Measurements from ENCODE around the gene EFHD2.
"Not testable (repeated sequence)": the region's sequence is repeated elsewhere in the genome, so short reads cannot be mapped to it uniquely, and the experiment has no call there.

The EFHD2 gene

DNA sequence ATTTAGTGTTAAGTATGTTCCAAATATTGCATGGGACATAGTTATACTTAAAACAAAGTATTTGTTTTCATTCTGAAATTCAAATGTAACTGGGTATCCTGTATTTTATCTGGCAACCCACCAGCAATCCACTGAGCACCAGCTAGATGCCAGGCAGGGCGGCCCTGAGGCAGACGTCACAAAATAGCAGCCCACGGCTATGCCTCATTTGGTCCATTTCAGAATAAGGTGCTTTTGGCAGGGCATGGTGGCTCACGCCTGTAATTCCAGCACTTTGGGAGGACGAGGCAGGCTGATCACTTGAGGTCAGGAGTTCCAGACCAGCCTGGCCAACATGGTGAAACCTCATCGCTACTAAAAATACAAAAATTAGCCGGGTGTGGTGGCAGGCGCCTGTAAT lies 19.9 kb upstream of the EFHD2 start:
- not testable (repeated sequence) for DNase-seq

DNA sequence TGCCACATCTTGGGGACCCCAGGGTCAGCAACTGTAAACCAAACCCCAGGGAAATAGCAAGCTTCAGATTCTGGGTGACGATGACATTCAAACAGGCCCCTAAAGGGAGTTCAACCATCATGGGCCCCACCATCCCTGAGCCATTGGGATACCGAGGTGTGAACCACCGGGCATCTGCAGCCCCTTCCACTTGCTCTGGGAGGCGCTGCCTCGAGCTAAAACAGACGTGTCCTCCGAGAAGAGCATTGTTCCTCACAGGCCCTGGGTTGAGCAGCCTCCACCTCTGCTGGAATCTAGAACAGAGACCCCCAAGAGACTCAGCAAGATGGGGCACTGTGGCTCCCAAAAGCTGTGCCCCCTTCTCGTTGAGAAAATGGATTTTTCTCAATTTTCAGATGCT lies 19.0 kb upstream of the EFHD2 start:
- no peak for DNase-seq

DNA sequence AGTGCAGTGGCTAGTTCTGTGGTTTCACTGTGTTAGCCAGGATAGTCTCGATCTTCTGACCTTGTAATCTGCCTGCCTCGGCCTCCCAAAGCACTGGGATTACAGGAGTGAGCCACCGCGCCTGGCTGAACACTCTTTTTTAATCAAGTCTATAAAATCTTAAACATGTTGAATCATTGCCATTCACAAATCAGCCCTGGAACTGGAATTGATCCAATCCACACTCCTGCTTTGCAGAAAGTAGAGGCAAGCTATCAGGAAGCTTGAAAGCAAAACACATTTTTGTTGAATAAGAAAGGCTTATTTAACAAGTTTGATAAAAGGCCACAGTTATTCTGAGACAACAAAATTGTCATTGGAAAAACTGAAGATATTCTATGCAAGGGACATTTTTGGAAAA lies 18.3 kb upstream of the EFHD2 start:
- no peak for DNase-seq

DNA sequence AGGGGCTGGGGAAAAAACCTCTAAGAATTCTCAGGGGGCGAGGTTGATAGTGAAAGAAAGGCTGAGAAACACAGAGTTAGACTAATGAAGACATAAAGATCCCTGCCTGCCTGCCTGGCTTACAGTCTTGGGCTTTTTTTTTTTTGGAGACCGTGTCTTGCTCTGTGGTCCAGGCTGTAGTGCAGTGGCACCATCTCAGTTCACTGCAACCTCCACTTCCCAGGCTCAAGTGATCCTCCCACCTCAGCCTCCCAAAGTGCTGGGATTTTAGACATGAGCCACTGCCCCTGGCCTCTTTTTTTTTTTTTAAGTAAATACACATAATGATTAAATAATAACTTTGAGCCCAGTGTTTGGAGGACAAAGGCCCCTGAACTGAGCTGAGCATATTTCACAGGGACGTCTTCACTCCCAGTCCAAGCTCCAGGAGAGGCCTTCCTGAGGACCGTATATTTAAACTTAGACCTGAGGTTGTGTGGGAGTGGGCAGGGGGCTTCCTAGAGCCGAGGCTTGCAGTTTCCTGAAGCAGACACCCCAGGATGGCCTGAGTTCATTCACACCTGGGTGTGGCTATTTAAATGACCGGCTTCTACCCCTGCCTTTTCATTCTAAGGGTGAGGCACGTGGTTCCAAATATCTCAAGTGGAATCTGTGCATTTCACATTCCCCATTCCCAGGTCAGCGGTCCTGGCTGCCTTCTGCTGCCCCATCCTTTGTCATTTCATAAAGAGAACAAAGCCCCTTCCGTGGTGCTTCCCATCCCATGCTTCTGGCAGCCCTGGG lies 16.0 kb upstream of the EFHD2 start:
- no peak for DNase-seq

DNA sequence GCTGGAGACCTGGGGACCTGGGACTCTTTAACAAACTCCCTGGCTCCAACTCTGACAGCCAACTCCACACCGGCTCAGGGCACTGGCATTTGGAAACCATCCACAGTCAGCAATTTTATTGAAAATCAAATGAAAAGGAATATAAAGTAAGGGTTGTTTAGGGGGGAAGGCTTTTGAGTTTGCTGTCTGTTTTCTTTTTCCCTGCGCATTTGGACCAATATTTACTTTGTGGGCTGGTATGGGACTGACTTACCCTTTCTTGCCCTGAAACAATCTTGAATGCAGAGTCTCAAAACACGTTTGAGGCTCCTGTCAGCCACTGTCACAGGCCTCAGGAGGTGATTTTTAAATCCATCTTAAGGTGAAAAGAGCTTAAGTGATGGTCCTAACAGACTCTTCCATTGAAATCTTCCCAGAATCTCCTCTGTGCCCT lies 15.4 kb upstream of the EFHD2 start:
- DNase-seq = no peak

DNA sequence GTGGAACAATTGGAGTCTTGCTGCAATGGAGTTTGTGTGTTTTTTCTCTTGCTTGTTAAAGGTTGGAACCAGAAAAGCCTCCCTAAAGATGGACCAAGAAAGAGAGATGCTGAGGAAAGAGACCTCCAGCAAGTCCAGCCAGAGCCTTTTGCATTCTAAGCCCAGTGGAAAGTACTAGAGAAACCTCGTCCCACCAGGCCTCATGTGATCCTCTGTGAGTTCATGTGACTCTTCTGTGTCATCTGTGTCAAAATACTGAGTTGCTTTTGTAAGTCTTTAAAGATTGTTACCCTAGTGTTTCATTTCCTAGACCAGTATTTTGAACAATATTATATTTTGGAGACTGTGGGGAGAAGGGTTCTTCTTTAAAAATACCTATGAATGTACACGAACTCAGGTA lies 12.5 kb upstream of the EFHD2 start:
- no peak for DNase-seq

GRCh38 chr1:15399710-15400109 lies 10.0 kb upstream of the EFHD2 start:
- DNase-seq = no peak

GRCh38 chr1:15400627-15401026 lies 9.1 kb upstream of the EFHD2 start:
- no peak for DNase-seq

- DNase-seq = no peak
Observed at GRCh38 chr1:15401391-15402055, 8.2 kb upstream of the EFHD2 start.

- DNase-seq = no peak
Observed at GRCh38 chr1:15402809-15403450, 6.8 kb upstream of the EFHD2 start.

GRCh38 chr1:15403962-15404580 lies 5.6 kb upstream of the EFHD2 start:
- DNase-seq = no peak

GRCh38 chr1:15405106-15405850 lies 4.4 kb upstream of the EFHD2 start:
- no peak for DNase-seq

DNA sequence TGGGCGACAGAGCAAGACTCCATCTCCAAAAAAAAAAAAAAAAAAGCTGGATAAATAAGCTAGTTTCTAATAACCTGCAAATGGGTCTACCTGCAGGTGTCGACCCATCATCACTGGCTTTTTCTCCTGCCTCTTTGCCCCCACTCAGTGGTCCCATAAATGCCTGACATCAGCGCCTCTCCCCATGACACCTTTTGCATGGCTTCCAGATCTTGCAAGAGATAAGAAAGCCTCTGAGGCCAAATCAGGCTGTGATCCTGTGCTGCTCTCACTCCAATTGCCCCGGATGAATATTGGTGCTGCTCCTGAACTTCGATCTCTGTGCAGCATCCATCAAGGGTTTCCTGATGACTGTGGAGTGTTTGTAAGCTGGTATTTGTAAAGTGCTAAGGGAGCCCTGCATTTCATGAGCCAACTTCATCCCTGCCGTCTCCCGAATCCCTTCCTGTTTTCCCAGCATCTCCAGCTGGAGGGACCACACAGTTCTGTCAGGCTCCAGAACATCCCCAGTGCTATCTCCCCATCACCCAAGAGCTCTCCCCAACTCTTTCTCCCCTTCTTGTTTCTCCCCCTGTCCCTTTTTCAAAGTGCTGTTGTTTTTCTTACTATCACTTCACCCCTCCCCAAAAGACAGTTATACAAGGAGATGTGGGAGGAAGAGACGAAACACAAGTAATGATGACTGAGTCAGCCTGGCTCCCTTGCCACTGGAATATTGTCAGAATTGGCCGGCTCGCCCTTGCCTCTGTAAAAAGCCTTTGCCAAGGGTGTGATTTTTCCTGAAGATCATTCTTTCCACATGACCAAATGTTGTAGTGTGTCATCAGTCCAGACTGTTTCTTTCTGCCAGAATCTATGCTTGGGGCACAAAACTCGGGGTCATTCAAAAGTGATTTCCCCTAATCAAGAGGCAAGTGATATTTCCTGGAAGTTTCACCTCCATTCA lies 2.8 kb upstream of the EFHD2 start:
- no peak for DNase-seq

DNA sequence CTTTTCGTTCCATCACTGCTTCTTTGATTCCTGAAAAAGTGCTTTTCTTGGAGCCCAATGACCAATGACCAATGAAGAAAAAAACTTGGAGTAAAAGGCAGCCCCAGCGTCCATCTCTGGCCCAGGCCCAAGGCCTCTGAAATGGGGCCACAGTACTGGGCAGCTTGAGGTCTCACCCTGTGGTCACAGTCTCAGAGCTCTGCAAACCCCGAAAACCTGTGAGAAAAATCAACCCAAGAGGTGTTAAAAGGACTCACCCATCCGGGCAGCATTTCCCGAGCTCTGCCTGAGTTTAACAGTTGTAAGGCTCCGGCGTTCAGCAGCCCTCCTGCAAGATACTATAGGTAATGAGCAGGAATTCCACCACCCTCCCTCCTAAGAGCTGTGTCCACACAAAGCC lies 2.1 kb upstream of the EFHD2 start:
- DNase-seq = no peak

- no peak for DNase-seq
Observed at GRCh38 chr1:15408890-15409387, 749 bp upstream of the EFHD2 start.

GRCh38 chr1:15410223-15410883 lies 665 bp downstream of the EFHD2 start:
- no peak for DNase-seq

DNA sequence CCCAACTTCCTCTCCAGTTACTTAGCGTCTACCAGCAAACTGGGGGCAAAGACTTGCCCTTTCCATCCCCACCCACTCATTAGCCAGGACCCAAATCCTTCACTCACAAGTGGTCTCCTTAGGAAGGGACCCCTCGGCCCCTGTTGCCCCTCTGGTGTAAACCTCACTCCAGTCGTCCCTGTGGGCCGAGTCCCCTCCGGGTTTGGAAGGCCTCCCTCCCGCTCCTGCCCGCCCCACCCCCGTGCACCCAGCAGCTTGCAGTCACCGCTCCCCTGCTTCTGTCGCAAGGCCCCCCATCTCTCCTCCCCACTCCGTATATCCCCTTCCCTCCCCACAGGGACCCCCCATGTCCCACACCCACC lies 1.2 kb downstream of the EFHD2 start:
- DNase-seq = no peak

DNA sequence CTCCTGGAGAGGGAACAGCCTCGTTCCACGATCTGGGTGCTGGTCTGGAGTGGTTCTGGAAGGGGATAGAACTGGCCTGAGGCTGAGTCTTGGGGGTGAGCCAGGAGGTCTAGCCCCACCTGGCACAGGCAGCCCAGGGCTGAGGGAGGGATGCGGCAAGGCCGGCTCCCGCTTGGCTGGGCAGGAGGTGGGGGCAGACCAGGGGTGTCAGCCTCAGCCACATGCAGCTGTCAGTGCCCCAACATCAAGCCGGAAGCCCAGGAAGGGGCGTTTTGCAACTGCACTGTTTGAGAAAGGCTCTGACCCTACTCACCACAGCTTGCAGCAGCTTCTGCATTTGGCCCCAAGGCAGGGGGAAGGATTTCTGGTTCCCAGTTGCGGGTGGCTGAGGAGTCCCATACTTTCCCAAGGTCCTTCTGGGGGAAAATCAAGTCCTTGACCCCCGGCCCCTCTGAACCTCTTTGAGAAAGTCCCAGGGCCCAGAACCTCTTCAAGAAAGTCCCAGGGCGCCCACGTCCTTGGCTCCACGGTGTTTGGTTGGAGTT lies 2.0 kb downstream of the EFHD2 start:
- no peak for DNase-seq

DNA sequence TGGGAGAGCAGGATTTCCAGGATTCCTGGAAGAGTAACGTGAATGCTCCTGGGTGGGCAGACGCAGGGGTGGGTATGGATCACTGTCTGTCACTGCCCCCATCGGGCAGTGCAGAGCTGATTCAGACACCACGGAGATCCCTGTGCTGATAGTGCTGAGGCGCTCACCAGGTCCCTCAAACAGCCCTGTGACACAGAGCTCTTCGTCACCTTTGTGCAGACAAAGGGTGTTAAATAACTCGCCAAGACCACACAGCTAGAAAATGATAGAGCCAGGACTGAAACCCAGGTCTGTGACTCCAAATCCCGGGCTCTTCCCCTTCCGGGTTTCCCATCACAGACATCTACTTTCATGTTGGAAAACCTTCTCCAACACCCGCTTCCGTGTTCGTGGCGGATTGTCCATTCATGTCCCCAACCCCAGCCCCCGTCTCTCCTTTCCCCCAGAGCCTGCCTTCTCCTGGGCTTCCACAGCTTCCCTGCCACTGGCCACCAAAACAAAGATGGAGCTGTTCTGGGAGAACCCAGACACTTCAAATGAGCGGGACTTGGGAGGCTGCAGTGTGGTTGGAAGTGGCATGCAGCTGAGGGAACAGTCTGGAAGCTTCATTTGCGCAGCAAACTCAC lies 2.6 kb downstream of the EFHD2 start:
- no peak for DNase-seq

DNA sequence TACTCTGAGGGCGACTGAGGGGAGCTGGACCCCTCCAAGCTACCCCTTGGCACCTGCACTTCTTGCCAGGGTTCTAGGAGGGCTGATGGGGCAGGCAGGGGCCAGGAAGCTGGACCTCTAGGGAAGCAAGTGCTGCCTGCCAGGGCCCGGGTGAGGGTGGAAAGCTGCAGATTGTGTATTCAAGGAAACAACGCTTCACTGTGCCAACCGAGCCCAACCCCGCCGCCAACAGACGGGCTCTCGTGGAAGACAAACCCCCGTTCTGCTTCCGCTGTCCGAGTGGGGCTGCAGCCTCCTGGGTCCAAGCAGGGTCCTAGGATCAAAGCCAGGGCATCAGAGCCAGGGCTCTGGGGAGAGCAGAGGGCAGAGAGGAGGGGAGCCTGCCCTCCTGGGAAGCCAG lies 3.2 kb downstream of the EFHD2 start:
- no peak for DNase-seq
